Endothelial cell (in vitro differentiated cells): Measurements from ENCODE around the gene SVBP. TPM values are rescaled to one million over a fixed set of nuclear protein-coding genes. Genes with fewer than 3 reads are reported as not detected.

ENCODE experiments used
- DNase-seq: peaks from one replicate; pipeline ENCODE4 v3.0.0; 2021; ENCODE audit warnings: low spot score
- H3K27ac Mint-ChIP-seq: one replicate; pipeline ENCODE4 v1.8.0; 2021; ENCODE audit warnings: mixed read lengths, inconsistent platforms; ENCODE audit not compliant: unreplicated experiment
- H3K27me3 Mint-ChIP-seq: one replicate; pipeline ENCODE4 v1.8.0; 2021; ENCODE audit warnings: mild to moderate bottlenecking, moderate library complexity, mixed read lengths, inconsistent platforms; ENCODE audit not compliant: unreplicated experiment
- H3K36me3 Mint-ChIP-seq: one replicate; pipeline ENCODE4 v1.8.0; 2021; ENCODE audit warnings: mild to moderate bottlenecking, low read depth, mixed read lengths, inconsistent platforms; ENCODE audit not compliant: unreplicated experiment
- H3K4me1 Mint-ChIP-seq: one replicate; pipeline ENCODE4 v1.8.0; 2021; ENCODE audit warnings: mild to moderate bottlenecking, mixed read lengths, inconsistent platforms; ENCODE audit not compliant: unreplicated experiment
- H3K4me3 Mint-ChIP-seq: one replicate; pipeline ENCODE4 v1.8.0; 2021; ENCODE audit warnings: mild to moderate bottlenecking, mixed read lengths, inconsistent platforms; ENCODE audit not compliant: unreplicated experiment
- H3K9me3 Mint-ChIP-seq: one replicate; pipeline ENCODE4 v1.8.0; 2021; ENCODE audit warnings: mixed read lengths, inconsistent platforms; ENCODE audit not compliant: unreplicated experiment
- CTCF ChIP-seq: fragments of 200-600 bp; sonication (generic); IDR thresholded peaks from one replicate; pipeline ENCODE4 v1.5.0; 2021; ENCODE audit warnings: antibody characterized with exemption; ENCODE audit not compliant: unreplicated experiment
- total RNA-seq: library from RNA; stranded (reverse); fragmentation: NEBNext Ultra II Directional; extraction: Animal tissue kit (Norgen Biotek cat#: 25700); gene quantifications from one replicate; pipeline ENCODE4 v1.2.1, GENCODE V29; 2021; ENCODE audit not compliant: unreplicated experiment

Gene SVBP
- total RNA-seq, 1 donor from 2014 or later = 55.1 TPM

- peaks cover 19% of the 10 kb centered on the region for H3K4me1 Mint-ChIP-seq
- peaks cover 8% of the 10 kb centered on the region for H3K36me3 Mint-ChIP-seq
- TF ChIP-seq CTCF = peak; percentile 46
- H3K27me3 Mint-ChIP-seq = peaks cover 5% of the 10 kb centered on the region
- no peaks in the 10 kb centered on the region for H3K9me3 Mint-ChIP-seq
- peak; percentile 46 for DNase-seq
- H3K4me3 Mint-ChIP-seq = no peak overlapping the region
- no peak overlapping the region for H3K27ac Mint-ChIP-seq
Observed at GRCh38 chr1:42765832-42766740, 51.1 kb downstream of the SVBP start.

GRCh38 chr1:42765269-42765668 lies 51.9 kb downstream of the SVBP start:
- no peaks in the 10 kb centered on the region for H3K9me3 Mint-ChIP-seq
- H3K4me1 Mint-ChIP-seq = peaks cover 19% of the 10 kb centered on the region
- H3K36me3 Mint-ChIP-seq = peaks cover 4% of the 10 kb centered on the region
- TF ChIP-seq CTCF = no peak
- no peak overlapping the region for H3K4me3 Mint-ChIP-seq
- no peak for DNase-seq
- peaks cover 5% of the 10 kb centered on the region for H3K27me3 Mint-ChIP-seq
- no peak overlapping the region for H3K27ac Mint-ChIP-seq

GRCh38 chr1:42762269-42762668 lies 54.9 kb downstream of the SVBP start:
- no peak for TF ChIP-seq CTCF
- Mint-ChIP-seq H3K27ac (peak overlapping the region; percentile 70), H3K36me3 (peaks cover 17% of the 10 kb centered on the region), H3K27me3 (peaks cover 4% of the 10 kb centered on the region), H3K4me1 (peaks cover 15% of the 10 kb centered on the region), H3K9me3 (no peaks in the 10 kb centered on the region), H3K4me3 (peak overlapping the region; percentile 31)
- DNase-seq = no peak

- DNase-seq = no peak
- TF ChIP-seq CTCF = no peak
- H3K27ac Mint-ChIP-seq = no peak overlapping the region
Observed at GRCh38 chr1:42761567-42761966, 55.6 kb downstream of the SVBP start.

GRCh38 chr1:42759114-42759513 lies 58.1 kb downstream of the SVBP start:
- no peak for TF ChIP-seq CTCF
- peaks cover 5% of the 10 kb centered on the region for H3K27me3 Mint-ChIP-seq
- H3K4me3 Mint-ChIP-seq = no peak overlapping the region
- no peaks in the 10 kb centered on the region for H3K9me3 Mint-ChIP-seq
- DNase-seq = no peak
- H3K27ac Mint-ChIP-seq = no peak overlapping the region
- peaks cover 44% of the 10 kb centered on the region for H3K36me3 Mint-ChIP-seq
- H3K4me1 Mint-ChIP-seq = peaks cover 22% of the 10 kb centered on the region

More at GRCh38 chr1:42761567-42761966, 55.6 kb downstream of the SVBP start:
- H3K36me3 Mint-ChIP-seq = peaks cover 22% of the 10 kb centered on the region
- H3K4me1 Mint-ChIP-seq = peaks cover 20% of the 10 kb centered on the region
- H3K27me3 Mint-ChIP-seq = peaks cover 4% of the 10 kb centered on the region
- no peak overlapping the region for H3K4me3 Mint-ChIP-seq
- H3K9me3 Mint-ChIP-seq = no peaks in the 10 kb centered on the region
